ENCODE measurements around the gene TEDC1. TPM values are rescaled to one million over a fixed set of nuclear protein-coding genes. Genes with fewer than 3 reads are reported as not detected.

The TEDC1 gene
- total RNA-seq, 1 donor from 2014 or later, result 12.7 TPM

DNA sequence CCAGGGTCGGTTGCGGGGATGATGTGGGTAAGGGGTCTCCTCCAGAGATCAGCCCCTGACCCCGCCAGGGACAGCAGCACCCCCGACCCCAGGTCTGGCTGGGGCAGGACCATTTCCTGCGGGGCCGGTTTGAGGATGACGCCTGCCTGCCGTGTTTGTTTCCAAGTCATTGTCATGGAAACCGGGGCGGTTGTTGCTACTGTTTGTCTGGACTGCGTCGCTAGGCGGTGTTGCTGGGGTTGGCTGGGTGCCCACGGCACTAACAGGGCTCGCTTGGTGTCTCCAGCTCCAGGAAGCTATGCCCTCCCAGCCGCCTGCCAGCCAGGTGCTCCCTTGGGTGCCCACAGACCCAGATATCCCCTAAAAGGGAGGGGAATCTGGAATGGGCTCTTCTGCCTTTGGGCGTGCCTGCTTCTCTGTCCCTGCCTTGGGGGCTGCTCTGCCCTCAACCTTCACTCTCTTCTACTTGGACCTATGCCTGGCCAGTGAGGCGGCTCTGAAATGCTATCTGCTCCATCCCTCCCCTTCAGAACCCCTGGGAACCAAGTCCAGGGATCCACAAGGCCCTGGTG, 9.1 kb upstream of the TEDC1 start:
- intact Hi-C loops (cut with DNase I), result loop anchor here (1.0 to 10.0 kb wide), 5 partner anchors 8 to 797 kb away; partner anchors contain the start of genes CDCA4, INF2 and MTA1
- TF ChIP-seq, protein P1, sequence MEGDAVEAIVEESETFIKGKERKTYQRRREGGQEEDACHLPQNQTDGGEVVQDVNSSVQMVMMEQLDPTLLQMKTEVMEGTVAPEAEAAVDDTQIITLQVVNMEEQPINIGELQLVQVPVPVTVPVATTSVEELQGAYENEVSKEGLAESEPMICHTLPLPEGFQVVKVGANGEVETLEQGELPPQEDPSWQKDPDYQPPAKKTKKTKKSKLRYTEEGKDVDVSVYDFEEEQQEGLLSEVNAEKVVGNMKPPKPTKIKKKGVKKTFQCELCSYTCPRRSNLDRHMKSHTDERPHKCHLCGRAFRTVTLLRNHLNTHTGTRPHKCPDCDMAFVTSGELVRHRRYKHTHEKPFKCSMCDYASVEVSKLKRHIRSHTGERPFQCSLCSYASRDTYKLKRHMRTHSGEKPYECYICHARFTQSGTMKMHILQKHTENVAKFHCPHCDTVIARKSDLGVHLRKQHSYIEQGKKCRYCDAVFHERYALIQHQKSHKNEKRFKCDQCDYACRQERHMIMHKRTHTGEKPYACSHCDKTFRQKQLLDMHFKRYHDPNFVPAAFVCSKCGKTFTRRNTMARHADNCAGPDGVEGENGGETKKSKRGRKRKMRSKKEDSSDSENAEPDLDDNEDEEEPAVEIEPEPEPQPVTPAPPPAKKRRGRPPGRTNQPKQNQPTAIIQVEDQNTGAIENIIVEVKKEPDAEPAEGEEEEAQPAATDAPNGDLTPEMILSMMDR (IDR thresholded peaks at IDR 0.05), result peak in 1 of 3 experiments; percentile 6
- Histone ChIP-seq H3K27me3 (no peaks in the 10 kb centered on the region), H3K27ac (peak overlapping the region; percentile 89 to 99), H3K9me3 (no peaks in the 10 kb centered on the region), H3K4me3 (peak overlapping the region; percentile 55 to 58), H3K36me3 (peaks cover 17 to 19% of the 10 kb centered on the region in 2 donors), H3K4me1 (peaks cover 32 to 65% of the 10 kb centered on the region in 2 donors)
- DNase-seq (ENCODE audit: low spot score in 2 of 2), result peak; percentile 94 to 99

DNA sequence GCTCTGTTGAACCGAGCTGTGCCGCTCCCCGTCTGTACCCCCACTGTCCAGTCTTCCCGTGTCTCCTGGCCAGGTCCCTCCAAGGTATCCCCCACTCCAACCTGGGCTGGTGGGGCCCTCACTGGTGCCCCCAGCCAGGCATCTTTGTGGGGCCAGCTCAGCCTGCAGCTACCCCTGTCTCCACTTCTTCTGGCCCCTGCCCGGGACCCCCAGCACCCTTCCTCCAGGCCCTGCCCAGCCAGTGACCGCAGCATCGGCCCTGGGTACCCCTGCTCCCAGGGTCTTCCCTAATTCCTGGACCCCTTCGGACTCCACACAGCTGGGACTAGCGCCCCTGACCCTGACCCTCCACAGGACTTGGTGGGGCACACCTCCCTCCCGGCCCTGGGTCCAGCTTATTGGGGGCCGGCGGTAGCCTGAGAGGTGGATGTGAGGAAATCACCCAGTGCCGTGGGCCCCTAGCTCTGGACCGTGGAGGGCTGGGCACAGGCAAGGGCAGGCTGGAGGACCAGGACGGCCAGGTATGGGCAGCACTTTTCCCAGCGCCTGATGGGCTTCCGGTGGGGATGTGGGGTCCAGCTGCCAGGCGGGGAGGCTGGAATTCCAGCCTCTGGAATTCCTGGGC, 8.4 kb upstream of the TEDC1 start:
- peaks cover 31 to 61% of the 10 kb centered on the region in 2 donors for H3K4me1 ChIP-seq

DNA sequence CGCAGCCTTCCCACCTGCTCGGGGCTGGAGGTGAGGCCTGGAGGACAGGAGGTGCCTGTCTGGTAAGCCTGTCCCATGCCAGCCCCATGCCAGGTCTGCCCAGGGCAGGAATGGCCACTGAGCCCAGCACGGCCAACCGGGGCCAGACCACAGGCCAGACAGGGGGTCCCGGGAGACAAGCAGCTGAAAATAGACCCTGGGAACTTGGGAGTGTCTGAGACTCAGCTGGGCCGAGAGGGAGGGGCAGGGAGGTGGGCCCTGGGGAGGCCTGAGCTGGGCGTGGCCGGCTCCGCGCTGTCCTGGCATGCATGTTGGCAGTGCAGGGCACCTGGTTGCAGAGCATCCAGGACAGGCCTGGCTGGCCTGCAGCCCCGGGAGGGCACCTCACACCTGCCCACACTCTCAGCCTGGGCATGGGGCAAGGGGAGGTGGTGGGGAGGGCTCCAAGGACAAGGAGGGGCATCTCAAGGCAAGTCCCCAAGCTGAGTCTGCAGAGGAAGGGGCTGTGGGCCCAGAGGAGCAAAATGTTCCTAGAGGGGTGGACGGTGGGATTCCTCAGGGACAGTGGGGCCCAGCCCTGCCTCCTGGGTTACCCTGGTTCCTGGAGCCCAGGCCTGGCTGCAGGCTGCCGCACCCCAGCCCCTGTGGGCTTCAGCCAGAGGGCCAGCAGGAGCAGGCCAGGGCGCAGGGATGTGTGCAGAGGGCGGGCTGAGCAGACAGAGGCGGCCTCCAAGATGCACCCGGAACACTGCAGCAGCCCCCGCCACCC, 7.6 kb upstream of the TEDC1 start:
- TF ChIP-seq, protein P1 (IDR thresholded peaks at IDR 0.05), result no peak
- Histone ChIP-seq H3K27me3 (no peaks in the 10 kb centered on the region), H3K27ac (peak overlapping the region; percentile 89 to 99), H3K4me1 (peaks cover 38 to 66% of the 10 kb centered on the region in 2 donors), H3K9me3 (no peaks in the 10 kb centered on the region), H3K4me3 (peak overlapping the region in 1 of 2 donors; percentile 58), H3K36me3 (peaks cover 14 to 15% of the 10 kb centered on the region in 2 donors)
- DNase-seq (ENCODE audit: low spot score in 2 of 2), result no peak
- intact Hi-C loops (cut with DNase I), result loop anchor here (10.0 kb wide), 3 partner anchors 459 to 799 kb away; partner anchors contain the start of genes CDCA4 and INF2

More for the DNA sequence above, 8.4 kb upstream of the TEDC1 start:
- H3K27me3 ChIP-seq, result no peaks in the 10 kb centered on the region
- H3K9me3 ChIP-seq, result no peaks in the 10 kb centered on the region
- TF ChIP-seq, protein P1 (IDR thresholded peaks at IDR 0.05), result no peak
- peak overlapping the region in 1 of 2 donors; percentile 58 for H3K4me3 ChIP-seq
- intact Hi-C loops (cut with DNase I), result loop anchor here (10.0 kb wide), 3 partner anchors 458 to 798 kb away; partner anchors contain the start of genes CDCA4 and INF2
- no peak for DNase-seq (ENCODE audit: low spot score in 2 of 2)
- H3K36me3 ChIP-seq, result peaks cover 17 to 19% of the 10 kb centered on the region in 2 donors
- peak overlapping the region; percentile 89 to 99 for H3K27ac ChIP-seq

DNA sequence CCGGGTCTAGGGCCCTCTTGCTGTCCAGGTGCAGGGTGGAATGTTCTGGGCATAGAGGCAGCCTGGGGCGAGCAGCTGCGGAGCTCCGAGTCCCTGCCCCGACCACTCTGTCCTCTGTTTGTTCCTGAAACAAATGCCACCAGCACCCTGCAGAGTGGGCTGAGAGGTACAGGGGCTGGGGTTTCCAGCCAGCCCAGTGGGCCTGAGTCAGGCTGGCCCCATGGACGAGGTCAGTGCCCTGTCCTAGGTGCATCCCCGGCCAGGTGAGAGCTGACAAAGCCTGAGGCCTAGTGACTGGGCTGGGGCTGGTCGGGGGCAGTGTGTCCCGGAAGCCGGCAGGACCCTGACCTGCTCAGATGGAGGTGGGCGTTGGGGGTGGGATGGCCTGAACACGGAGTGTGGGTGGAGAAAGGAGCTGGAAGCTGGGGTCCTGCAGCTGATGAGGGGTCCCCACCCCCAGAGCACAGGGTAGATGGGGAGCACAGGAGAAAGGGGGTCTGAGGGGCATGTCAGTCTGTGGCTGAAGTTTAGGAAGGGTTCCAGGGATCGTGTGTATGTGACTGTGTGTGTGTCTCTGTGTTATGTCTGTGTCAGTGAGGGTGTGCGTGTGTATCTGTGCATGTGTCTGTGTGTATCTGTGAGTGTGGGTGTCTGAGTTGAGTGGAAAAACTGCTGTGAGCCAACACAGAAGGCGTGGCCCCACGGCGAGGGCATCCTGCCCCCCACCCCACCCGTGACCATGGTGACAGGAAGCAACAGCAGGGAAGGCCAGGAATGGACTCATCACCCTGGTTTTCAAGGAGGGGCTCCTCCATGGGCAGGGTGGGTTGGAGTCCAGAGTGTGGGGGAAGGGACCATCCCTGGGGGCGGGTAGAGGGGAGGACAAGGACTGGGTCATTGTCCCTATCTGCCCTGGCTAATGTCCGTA, 6.7 kb upstream of the TEDC1 start:
- TF ChIP-seq, protein P1 (IDR thresholded peaks at IDR 0.05), result no peak
- peak in 1 of 2 donors; percentile 87 for DNase-seq (ENCODE audit: low spot score in 2 of 2)
- intact Hi-C loops (cut with DNase I), result loop anchor here (10.0 kb wide), 3 partner anchors 460 to 800 kb away; partner anchors contain the start of genes CDCA4 and INF2
- Histone ChIP-seq H3K27me3 (no peaks in the 10 kb centered on the region), H3K9me3 (no peaks in the 10 kb centered on the region), H3K4me1 (peaks cover 41 to 75% of the 10 kb centered on the region in 2 donors), H3K4me3 (no peak overlapping the region), H3K36me3 (peaks cover 6 to 7% of the 10 kb centered on the region in 2 donors), H3K27ac (peak overlapping the region; percentile 89 to 99)

All from ascending aorta (tissue), 2 donors.